ENCODE measurements around the gene CYP2A6. TPM values are rescaled to one million over a fixed set of nuclear protein-coding genes. Genes with fewer than 3 reads are reported as not detected.
"Not testable (repeated sequence)": the region's sequence is repeated elsewhere in the genome, so short reads cannot be mapped to it uniquely, and the experiment has no call there.

CYP2A6 gene
- polyA plus RNA-seq, 1 of the 3 experiments (the other 2 are of a cell fraction): not detected

GRCh38 chr19:40827386-40828247, 22.6 kb downstream of the CYP2A6 start:
- Histone ChIP-seq H3K27me3 (ENCODE audit: insufficient read depth) (no peaks in the 10 kb centered on the region), H3K36me3 (replicated peaks in 1 of 2; ENCODE audit: control insufficient read depth in 1 of 2, insufficient read depth in 2 of 2, low read length in 1 of 2) (peaks cover 3 to 24% of the 10 kb centered on the region in 2 experiments), H3K9ac (no peak overlapping the region), H3F3A (replicated peaks; ENCODE audit: insufficient read depth) (no peaks in the 10 kb centered on the region), H3K4me2 (no peak overlapping the region), H3K9me3 (no peaks in the 10 kb centered on the region), H3K9me2 (no peaks in the 10 kb centered on the region), H3K79me2 (ENCODE audit: insufficient read depth) (no peaks in the 10 kb centered on the region), H3K27ac (ENCODE audit: low read depth in 2 of 2, low read length in 1 of 2) (no peak overlapping the region), H3K4me3 (ENCODE audit: low read depth in 2 of 2, low read length in 1 of 2) (no peak overlapping the region), H3K4me1 (ENCODE audit: control insufficient read depth in 1 of 2, insufficient read depth in 2 of 2, low read depth in 1 of 2, low read length in 1 of 2) (no peaks in the 10 kb centered on the region), H4K20me1 (ENCODE audit: insufficient read depth) (no peaks in the 10 kb centered on the region), H2AFZ (ENCODE audit: low read depth) (no peak overlapping the region)
- TF ChIP-seq, protein P1, sequence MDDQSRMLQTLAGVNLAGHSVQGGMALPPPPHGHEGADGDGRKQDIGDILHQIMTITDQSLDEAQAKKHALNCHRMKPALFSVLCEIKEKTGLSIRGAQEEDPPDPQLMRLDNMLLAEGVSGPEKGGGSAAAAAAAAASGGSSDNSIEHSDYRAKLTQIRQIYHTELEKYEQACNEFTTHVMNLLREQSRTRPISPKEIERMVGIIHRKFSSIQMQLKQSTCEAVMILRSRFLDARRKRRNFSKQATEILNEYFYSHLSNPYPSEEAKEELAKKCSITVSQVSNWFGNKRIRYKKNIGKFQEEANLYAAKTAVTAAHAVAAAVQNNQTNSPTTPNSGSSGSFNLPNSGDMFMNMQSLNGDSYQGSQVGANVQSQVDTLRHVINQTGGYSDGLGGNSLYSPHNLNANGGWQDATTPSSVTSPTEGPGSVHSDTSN (IDR thresholded peaks at IDR 0.05): no peak
- TF ChIP-seq GABPA (IDR thresholded peaks at IDR 0.05; ENCODE audit: low read depth) (no peak), NRF1 (IDR thresholded peaks at IDR 0.05; ENCODE audit: low read depth, low read length) (no peak), CHD2 (IDR thresholded peaks at IDR 0.05; ENCODE audit: low read length, partially characterized antibody) (no peak), POLR2AphosphoS5 (IDR thresholded peaks at IDR 0.05; ENCODE audit: low read depth, low read length) (no peak), RXRA (IDR thresholded peaks at IDR 0.05; ENCODE audit: borderline replicate concordance, low read depth) (no peak), USF1 (IDR thresholded peaks at IDR 0.05; ENCODE audit: borderline replicate concordance, low read depth) (no peak)
- TF ChIP-seq, protein P2, sequence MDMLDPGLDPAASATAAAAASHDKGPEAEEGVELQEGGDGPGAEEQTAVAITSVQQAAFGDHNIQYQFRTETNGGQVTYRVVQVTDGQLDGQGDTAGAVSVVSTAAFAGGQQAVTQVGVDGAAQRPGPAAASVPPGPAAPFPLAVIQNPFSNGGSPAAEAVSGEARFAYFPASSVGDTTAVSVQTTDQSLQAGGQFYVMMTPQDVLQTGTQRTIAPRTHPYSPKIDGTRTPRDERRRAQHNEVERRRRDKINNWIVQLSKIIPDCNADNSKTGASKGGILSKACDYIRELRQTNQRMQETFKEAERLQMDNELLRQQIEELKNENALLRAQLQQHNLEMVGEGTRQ (IDR thresholded peaks at IDR 0.05; ENCODE audit: borderline replicate concordance, low read depth, low read length): no peak
- CTCF ChIA-PET: interaction anchor here (0.8 to 1.2 kb wide), 2 partner anchors 8 to 164 kb away, joined by 3 to 5 read pairs; no protein-coding TSS in a partner anchor
- no peak for DNase-seq
- 92% methylated on average over 22 of the region's 22 CpGs for WGBS (ENCODE audit: low lambda C conversion rate)
- POLR2A ChIA-PET: no interaction called here

DNA sequence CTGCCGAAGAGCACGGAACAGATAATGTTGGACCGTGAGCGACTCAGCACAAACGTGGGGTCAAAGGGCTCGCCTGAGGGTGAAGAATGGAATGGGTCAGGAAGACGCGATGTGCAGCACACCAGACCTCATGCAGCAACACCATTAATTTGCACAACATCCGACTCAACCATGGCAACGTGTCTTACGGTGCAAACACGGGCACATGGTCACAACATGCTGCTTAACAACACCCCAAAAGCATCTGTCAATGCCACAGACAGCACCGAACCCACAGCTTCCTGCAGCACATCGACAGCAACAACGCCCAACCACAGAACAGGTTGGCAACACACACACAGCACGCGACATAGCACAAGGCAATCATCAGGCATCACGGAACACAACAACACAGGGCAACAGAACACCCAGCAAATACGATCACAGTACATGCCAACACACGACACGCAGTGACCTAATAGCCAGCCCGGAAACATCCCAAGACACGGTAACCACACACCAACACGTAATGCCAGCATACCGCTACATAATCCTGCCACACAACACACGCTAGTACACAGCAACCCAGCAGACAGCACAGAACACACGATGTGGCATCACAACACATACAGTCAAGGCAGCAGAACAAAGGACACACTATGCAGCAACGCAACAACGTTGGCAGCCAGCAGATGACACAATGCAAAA, 23.4 kb downstream of the CYP2A6 start:
- POLR2A ChIA-PET; H3K9me2 ChIP-seq; H4K20me1 ChIP-seq (ENCODE audit: insufficient read depth); H3K4me3 ChIP-seq (ENCODE audit: low read depth in 2 of 2, low read length in 1 of 2); H3K79me2 ChIP-seq (ENCODE audit: insufficient read depth); H3K9me3 ChIP-seq; CTCF ChIA-PET; H3K4me1 ChIP-seq (ENCODE audit: control insufficient read depth in 1 of 2, insufficient read depth in 2 of 2, low read depth in 1 of 2, low read length in 1 of 2); H3K4me2 ChIP-seq; H3K9ac ChIP-seq; H3K27me3 ChIP-seq (ENCODE audit: insufficient read depth); H3K27ac ChIP-seq (ENCODE audit: low read depth in 2 of 2, low read length in 1 of 2); DNase-seq; H3F3A ChIP-seq (replicated peaks; ENCODE audit: insufficient read depth); H2AFZ ChIP-seq (ENCODE audit: low read depth): not testable (repeated sequence)
- WGBS (ENCODE audit: low lambda C conversion rate): 92% methylated on average over 29 of the region's 29 CpGs
- peaks cover 3 to 24% of the 10 kb centered on the region in 2 experiments for H3K36me3 ChIP-seq (replicated peaks in 1 of 2; ENCODE audit: control insufficient read depth in 1 of 2, insufficient read depth in 2 of 2, low read length in 1 of 2)

- H2AFZ ChIP-seq (ENCODE audit: low read depth); H3K9ac ChIP-seq; H3K27ac ChIP-seq (ENCODE audit: low read depth in 2 of 2, low read length in 1 of 2); CTCF ChIA-PET; H3K4me1 ChIP-seq (ENCODE audit: control insufficient read depth in 1 of 2, insufficient read depth in 2 of 2, low read depth in 1 of 2, low read length in 1 of 2); H3F3A ChIP-seq (replicated peaks; ENCODE audit: insufficient read depth); DNase-seq; POLR2A ChIA-PET; H3K9me2 ChIP-seq; H3K27me3 ChIP-seq (ENCODE audit: insufficient read depth); H3K4me2 ChIP-seq; H3K4me3 ChIP-seq (ENCODE audit: low read depth in 2 of 2, low read length in 1 of 2); H4K20me1 ChIP-seq (ENCODE audit: insufficient read depth); H3K9me3 ChIP-seq; H3K79me2 ChIP-seq (ENCODE audit: insufficient read depth): not testable (repeated sequence)
- peaks cover 3 to 24% of the 10 kb centered on the region in 2 experiments for H3K36me3 ChIP-seq (replicated peaks in 1 of 2; ENCODE audit: control insufficient read depth in 1 of 2, insufficient read depth in 2 of 2, low read length in 1 of 2)
- 84% methylated on average over 11 of the region's 14 CpGs for WGBS (ENCODE audit: low lambda C conversion rate)
These were observed 23.9 kb downstream of the CYP2A6 start for GRCh38 chr19:40826312-40826698.

DNA sequence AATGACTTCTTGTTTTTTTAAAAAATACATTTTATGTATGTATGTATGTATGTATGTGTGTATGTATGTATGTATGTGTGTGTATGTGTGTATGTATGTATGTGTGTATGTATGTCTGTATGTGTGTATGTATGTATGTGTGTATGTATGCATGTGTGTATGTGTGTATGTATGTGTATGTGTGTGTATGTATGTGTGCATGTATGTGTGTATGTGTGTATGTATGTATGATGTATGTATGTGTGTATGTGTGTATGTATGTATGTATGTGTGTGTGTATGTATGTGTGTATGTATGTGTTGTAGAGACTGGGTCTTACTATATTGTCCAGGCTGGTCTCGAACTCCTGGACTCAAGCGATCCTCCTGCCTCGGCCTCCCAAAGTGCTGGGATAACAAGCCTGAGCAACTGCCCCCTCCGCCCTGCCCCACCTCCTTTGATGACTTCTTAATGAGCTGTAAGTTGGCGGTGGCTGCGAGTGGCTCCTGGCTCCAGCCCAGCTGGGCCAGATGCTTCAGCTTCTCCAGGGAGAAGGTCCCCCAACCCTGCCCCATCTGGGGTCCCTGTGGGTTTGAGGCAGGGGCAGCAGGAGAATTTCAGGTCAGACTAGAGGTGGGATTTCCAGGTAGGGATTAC, 24.7 kb downstream of the CYP2A6 start:
- H3K9me3 ChIP-seq; H3K9me2 ChIP-seq; H3K9ac ChIP-seq; H3K4me2 ChIP-seq; H4K20me1 ChIP-seq (ENCODE audit: insufficient read depth); H3K4me3 ChIP-seq (ENCODE audit: low read depth in 2 of 2, low read length in 1 of 2); H3K79me2 ChIP-seq (ENCODE audit: insufficient read depth); H3K27me3 ChIP-seq (ENCODE audit: insufficient read depth); POLR2A ChIA-PET; H3F3A ChIP-seq (replicated peaks; ENCODE audit: insufficient read depth); H3K4me1 ChIP-seq (ENCODE audit: control insufficient read depth in 1 of 2, insufficient read depth in 2 of 2, low read depth in 1 of 2, low read length in 1 of 2); H2AFZ ChIP-seq (ENCODE audit: low read depth); DNase-seq; H3K27ac ChIP-seq (ENCODE audit: low read depth in 2 of 2, low read length in 1 of 2): not testable (repeated sequence)
- CTCF ChIA-PET: interaction anchor here (1.4 kb wide), 1 partner anchor 9 kb away, joined by 3 read pairs; no protein-coding TSS in a partner anchor
- peaks cover 3 to 22% of the 10 kb centered on the region in 2 experiments for H3K36me3 ChIP-seq (replicated peaks in 1 of 2; ENCODE audit: control insufficient read depth in 1 of 2, insufficient read depth in 2 of 2, low read length in 1 of 2)
- no CpG with 5 or more reads among the region's 6 CpGs for WGBS (ENCODE audit: low lambda C conversion rate)

Data from SK-N-SH (cell line).